K562 (cell line): ENCODE measurements around the gene ORC2. TPM values are rescaled to one million over a fixed set of nuclear protein-coding genes. Genes with fewer than 3 reads are reported as not detected.

ENCODE experiments used
- ATF7 ChIP-seq: fragments of 450-650 bp; IDR thresholded peaks from 2 replicates; pipeline ENCODE4 v1.7.1; 2014; ENCODE audit warnings: mild to moderate bottlenecking, moderate library complexity
- BHLHE40 ChIP-seq: IDR thresholded peaks from 2 replicates; pipeline ENCODE4 v1.6.1; 2011; ENCODE audit warnings: low read length, improper control_type of control experiment
- CXXC5 ChIP-seq: fragments of 250-450 bp; sonication (Bioruptor Pico); IDR thresholded peaks from 2 replicates; pipeline ENCODE4 v1.8.0; 2022; ENCODE audit warnings: inconsistent platforms, mild to moderate bottlenecking, moderate library complexity
- DNMT1 ChIP-seq: fragments of 450-650 bp; IDR thresholded peaks from 2 replicates; pipeline ENCODE4 v1.6.1; 2016; ENCODE audit warnings: antibody characterized with exemption, mild to moderate bottlenecking
- FOXA3 ChIP-seq, 2 experiments: fragments of 450-650 bp in 1 of 2; sonication (generic) in 1 of 2; formaldehyde crosslinking; IDR thresholded peaks in 1 of 2; conservative IDR thresholded peaks in 1 of 2; 2 replicates each; pipeline versions ENCODE4 v1.4.0 to v1.8.0; 2020 to 2022; ENCODE audit warnings: mild to moderate bottlenecking in 2 of 2, missing genetic modification reagents in 1 of 2
- HNRNPLL ChIP-seq: fragments of 200-400 bp; formaldehyde crosslinking; IDR thresholded peaks from 2 replicates; pipeline ENCODE4 v1.6.1; 2017; ENCODE audit warnings: low read length, low read depth, mild to moderate bottlenecking; ENCODE audit not compliant: poor library complexity, severe bottlenecking
- MAFG ChIP-seq: fragments of 450-650 bp; conservative IDR thresholded peaks from 2 replicates; pipeline ENCODE4 v1.6.1; 2016; ENCODE audit warnings: missing genetic modification characterization, missing compliant biosample characterization
- POLR2AphosphoS5 ChIP-seq: IDR thresholded peaks from 2 replicates; pipeline ENCODE4 v1.6.1; 2011; ENCODE audit warnings: mild to moderate bottlenecking, low read depth, low read length, moderate library complexity; ENCODE audit not compliant: control insufficient read depth, insufficient read depth
- RNF2 ChIP-seq: sonication (generic); IDR thresholded peaks from 2 replicates; pipeline ENCODE4 v1.6.1; 2016
- SAFB2 ChIP-seq: fragments of 200-400 bp; formaldehyde crosslinking; IDR thresholded peaks from 2 replicates; pipeline ENCODE4 v1.6.1; 2018; ENCODE audit warnings: borderline replicate concordance, low read length, low read depth, moderate library complexity; ENCODE audit not compliant: severe bottlenecking
- TEAD1 ChIP-seq, 2 experiments: fragments of 450-650 bp in 1 of 2; sonication (generic) in 1 of 2; formaldehyde crosslinking; IDR thresholded peaks; 2 replicates each; pipeline versions ENCODE4 v1.4.0 to v1.8.0; 2020 to 2022; ENCODE audit warnings: mild to moderate bottlenecking in 2 of 2, missing genetic modification reagents in 1 of 2
- TGIF2 ChIP-seq: sonication (generic); formaldehyde crosslinking; IDR thresholded peaks from 2 replicates; pipeline ENCODE4 v1.8.1; 2022; ENCODE audit warnings: mild to moderate bottlenecking, missing genetic modification reagents, moderate library complexity
- THRAP3 ChIP-seq: fragments of 450-650 bp; IDR thresholded peaks from 2 replicates; pipeline ENCODE4 v1.6.1; 2016; ENCODE audit warnings: mild to moderate bottlenecking, inconsistent platforms, borderline replicate concordance
- ZNF282 ChIP-seq: sonication (generic); formaldehyde crosslinking; IDR thresholded peaks from 2 replicates; pipeline ENCODE4 v1.8.1; 2023; ENCODE audit warnings: missing genetic modification reagents
- ZNF436 ChIP-seq: fragments of 250-450, 450-650 bp; sonication (Bioruptor Pico); formaldehyde crosslinking; IDR thresholded peaks from 2 replicates; pipeline ENCODE4 v1.7.0; 2020; ENCODE audit warnings: mild to moderate bottlenecking
- polyA plus RNA-seq, 8 experiments: library from polyadenylated mRNA; depleted of rRNA in 4 of 8; stranded (reverse) in 5 of 8; unstranded in 3 of 8; fragments of >200 nt; fragmentation: Nextera tagmentation in 2 of 8; fragmentation: Illumina TruSeq in 1 of 8; extraction: Ambion mirVana in 2 of 8; extraction: Trizol in 1 of 8; gene quantifications; 2 replicates each; pipeline versions ENCODE4 v1.2.1 to v1.2.3, GENCODE V29; 2011 to 2014; ENCODE audit warnings: inconsistent platforms in 1 of 8, missing spikeins in 1 of 8
- total RNA-seq, 7 experiments: library from RNA; depleted of rRNA in 6 of 7; stranded (reverse); fragments of >200 nt in 6 of 7; fragmentation: Illumina TruSeq in 2 of 7; extraction: Trizol in 2 of 7; gene quantifications; 2 replicates each; pipeline versions ENCODE4 v1.2.1 to v1.2.3, GENCODE V29; 2011 to 2021; ENCODE audit warnings: low replicate concordance in 1 of 7
- TF ChIP-seq, protein P1 (sequence below): fragments of 250-450 bp; sonication (Bioruptor Pico); IDR thresholded peaks from 2 replicates; pipeline ENCODE4 v1.5.0; 2020; ENCODE audit warnings: mild to moderate bottlenecking, borderline replicate concordance
- TF ChIP-seq, protein P2 (sequence below): fragments of 250-450 bp; sonication (Bioruptor Pico); IDR thresholded peaks from 2 replicates; pipeline ENCODE4 v1.5.0; 2021
- TF ChIP-seq, protein P3 (sequence below): fragments of 250-450 bp; sonication (Bioruptor Pico); IDR thresholded peaks from 2 replicates; pipeline ENCODE4 v1.6.1; 2021; ENCODE audit warnings: mild to moderate bottlenecking
- TF ChIP-seq, protein P4 (sequence below), 2 experiments: fragments of 450-650 bp in 1 of 2; sonication (generic) in 1 of 2; formaldehyde crosslinking in 1 of 2; IDR thresholded peaks in 1 of 2; conservative IDR thresholded peaks in 1 of 2; 2 replicates each; pipeline versions ENCODE4 v1.6.1 to v1.8.1; 2016 to 2023; ENCODE audit warnings: mild to moderate bottlenecking in 2 of 2, moderate library complexity in 2 of 2, inconsistent platforms in 1 of 2, missing genetic modification reagents in 1 of 2
- TF ChIP-seq, protein P5 (sequence below): sonication (generic); formaldehyde crosslinking; IDR thresholded peaks from 2 replicates; pipeline ENCODE4 v1.4.0; 2020; ENCODE audit warnings: mild to moderate bottlenecking, missing genetic modification reagents

ORC2 gene
- total and polyA plus RNA-seq, 9 of the 15 experiments (the other 6 are each of a cell fraction or from before 2014, with no cell fraction given): 5.6 to 41.1 (median 19.0) TPM

DNA sequence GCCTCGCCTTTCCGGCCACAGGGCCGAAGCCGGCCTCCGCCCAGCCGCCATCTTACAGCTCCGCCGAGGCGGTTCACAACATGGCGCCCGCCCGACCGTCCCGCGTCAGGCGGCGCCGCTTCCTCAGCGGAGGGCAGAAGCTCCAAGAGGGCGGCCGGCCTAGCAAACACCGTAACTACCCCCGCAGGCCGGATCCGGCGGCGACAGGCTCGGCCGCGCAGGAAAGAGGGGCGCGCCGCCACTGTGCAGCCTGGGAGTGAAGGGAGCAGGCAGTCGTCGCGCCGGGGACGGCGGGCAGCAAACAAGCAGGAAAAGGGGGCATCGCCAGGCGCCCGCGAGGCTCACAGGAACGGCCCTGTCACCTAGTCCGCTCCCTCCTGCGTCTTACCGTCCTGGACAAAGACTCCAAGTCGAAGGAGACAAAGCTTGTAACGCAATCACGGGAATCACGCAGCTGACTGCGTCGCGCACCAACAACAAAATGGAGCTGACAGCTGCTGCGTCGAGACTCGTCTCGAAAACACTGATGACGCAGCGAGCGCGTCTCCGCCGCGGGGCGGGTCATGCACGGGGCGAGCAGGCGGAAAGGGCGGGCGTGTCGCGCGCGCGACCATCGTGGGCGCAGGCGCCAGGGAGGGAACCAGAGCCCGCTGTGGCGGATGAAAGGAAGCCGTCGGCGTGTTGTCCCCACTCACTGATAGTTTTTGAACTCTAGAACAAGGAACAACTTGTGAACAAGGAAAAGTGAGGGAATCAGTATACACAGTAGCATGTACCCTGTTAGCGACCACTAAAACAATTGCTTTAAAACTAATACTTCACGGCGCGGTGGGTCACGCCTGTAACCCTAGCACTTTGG, 99.1 kb downstream of the ORC2 start, which contains the start of gene CLK1 (continued):
- TF ChIP-seq DNMT1 (no peak), HNRNPLL (peak; percentile 65), ZNF282 (CRISPR knock-in tag) (no peak), TGIF2 (CRISPR knock-in tag) (peak; percentile 90; the same call in 1 of the 2 replicates), THRAP3 (no peak), FOXA3 (CRISPR knock-in tag; conservative IDR thresholded peaks at IDR 0.05 in 1 of 2, IDR thresholded peaks at IDR 0.05 in 1 of 2) (no peak; a peak in 1 of 4 replicates), TEAD1 (CRISPR knock-in tag; IDR thresholded peaks at IDR 0.05) (peak in 1 of 2 experiments; percentile 60; a peak in 1 of 4 replicates), CXXC5 (CRISPR knock-in tag) (peak; percentile 93), BHLHE40 (peak; percentile 82), POLR2AphosphoS5 (peak; percentile 90), RNF2 (peak; percentile 19; the same call in 1 of the 2 replicates), SAFB2 (no peak), ATF7 (peak; percentile 67; the same call in 1 of the 2 replicates), MAFG (tag) (no peak), ZNF436 (no peak)
- TF ChIP-seq, protein P1, sequence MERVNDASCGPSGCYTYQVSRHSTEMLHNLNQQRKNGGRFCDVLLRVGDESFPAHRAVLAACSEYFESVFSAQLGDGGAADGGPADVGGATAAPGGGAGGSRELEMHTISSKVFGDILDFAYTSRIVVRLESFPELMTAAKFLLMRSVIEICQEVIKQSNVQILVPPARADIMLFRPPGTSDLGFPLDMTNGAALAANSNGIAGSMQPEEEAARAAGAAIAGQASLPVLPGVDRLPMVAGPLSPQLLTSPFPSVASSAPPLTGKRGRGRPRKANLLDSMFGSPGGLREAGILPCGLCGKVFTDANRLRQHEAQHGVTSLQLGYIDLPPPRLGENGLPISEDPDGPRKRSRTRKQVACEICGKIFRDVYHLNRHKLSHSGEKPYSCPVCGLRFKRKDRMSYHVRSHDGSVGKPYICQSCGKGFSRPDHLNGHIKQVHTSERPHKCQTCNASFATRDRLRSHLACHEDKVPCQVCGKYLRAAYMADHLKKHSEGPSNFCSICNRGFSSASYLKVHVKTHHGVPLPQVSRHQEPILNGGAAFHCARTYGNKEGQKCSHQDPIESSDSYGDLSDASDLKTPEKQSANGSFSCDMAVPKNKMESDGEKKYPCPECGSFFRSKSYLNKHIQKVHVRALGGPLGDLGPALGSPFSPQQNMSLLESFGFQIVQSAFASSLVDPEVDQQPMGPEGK (CRISPR knock-in tag): no peak
- TF ChIP-seq, protein P2, sequence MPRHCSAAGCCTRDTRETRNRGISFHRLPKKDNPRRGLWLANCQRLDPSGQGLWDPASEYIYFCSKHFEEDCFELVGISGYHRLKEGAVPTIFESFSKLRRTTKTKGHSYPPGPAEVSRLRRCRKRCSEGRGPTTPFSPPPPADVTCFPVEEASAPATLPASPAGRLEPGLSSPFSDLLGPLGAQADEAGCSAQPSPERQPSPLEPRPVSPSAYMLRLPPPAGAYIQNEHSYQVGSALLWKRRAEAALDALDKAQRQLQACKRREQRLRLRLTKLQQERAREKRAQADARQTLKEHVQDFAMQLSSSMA (CRISPR knock-in tag): no peak
- TF ChIP-seq, protein P3, sequence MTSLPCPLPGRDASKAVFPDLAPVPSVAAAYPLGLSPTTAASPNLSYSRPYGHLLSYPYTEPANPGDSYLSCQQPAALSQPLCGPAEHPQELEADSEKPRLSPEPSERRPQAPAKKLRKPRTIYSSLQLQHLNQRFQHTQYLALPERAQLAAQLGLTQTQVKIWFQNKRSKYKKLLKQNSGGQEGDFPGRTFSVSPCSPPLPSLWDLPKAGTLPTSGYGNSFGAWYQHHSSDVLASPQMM: no peak
- TF ChIP-seq, protein P4, sequence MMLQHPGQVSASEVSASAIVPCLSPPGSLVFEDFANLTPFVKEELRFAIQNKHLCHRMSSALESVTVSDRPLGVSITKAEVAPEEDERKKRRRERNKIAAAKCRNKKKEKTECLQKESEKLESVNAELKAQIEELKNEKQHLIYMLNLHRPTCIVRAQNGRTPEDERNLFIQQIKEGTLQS (IDR thresholded peaks at IDR 0.05): peak; percentile 60; the same call in 1 of the 2 replicates
- TF ChIP-seq, protein P4 (CRISPR knock-in tag; conservative IDR thresholded peaks at IDR 0.05): peak; percentile 48; the same call in 1 of the 2 replicates
- TF ChIP-seq, protein P5, sequence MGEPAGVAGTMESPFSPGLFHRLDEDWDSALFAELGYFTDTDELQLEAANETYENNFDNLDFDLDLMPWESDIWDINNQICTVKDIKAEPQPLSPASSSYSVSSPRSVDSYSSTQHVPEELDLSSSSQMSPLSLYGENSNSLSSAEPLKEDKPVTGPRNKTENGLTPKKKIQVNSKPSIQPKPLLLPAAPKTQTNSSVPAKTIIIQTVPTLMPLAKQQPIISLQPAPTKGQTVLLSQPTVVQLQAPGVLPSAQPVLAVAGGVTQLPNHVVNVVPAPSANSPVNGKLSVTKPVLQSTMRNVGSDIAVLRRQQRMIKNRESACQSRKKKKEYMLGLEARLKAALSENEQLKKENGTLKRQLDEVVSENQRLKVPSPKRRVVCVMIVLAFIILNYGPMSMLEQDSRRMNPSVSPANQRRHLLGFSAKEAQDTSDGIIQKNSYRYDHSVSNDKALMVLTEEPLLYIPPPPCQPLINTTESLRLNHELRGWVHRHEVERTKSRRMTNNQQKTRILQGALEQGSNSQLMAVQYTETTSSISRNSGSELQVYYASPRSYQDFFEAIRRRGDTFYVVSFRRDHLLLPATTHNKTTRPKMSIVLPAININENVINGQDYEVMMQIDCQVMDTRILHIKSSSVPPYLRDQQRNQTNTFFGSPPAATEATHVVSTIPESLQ: 0 out of 2 replicates have a peak, but pooled peaks have one; percentile 78
